SK-N-SH treated with all-trans-retinoic acid at 6 μM for 48 hours (cell line): ENCODE data around the gene ASPA.

Experiments used
- CSRNP3 ChIP-seq: fragments of 250-450 bp; sonication (Bioruptor Pico); IDR thresholded peaks from 2 replicates; pipeline ENCODE4 v1.5.1; 2021; ENCODE audit warnings: mild to moderate bottlenecking, moderate library complexity
- GLIS3 ChIP-seq: fragments of 250-450 bp; sonication (Bioruptor Pico); IDR thresholded peaks from 2 replicates; pipeline ENCODE4 v1.5.0; 2020; ENCODE audit warnings: mild to moderate bottlenecking, moderate library complexity
- OSR1 ChIP-seq: fragments of 250-450 bp; sonication (Bioruptor Pico); IDR thresholded peaks from 2 replicates; pipeline ENCODE4 v1.8.0; 2022; ENCODE audit warnings: moderate library complexity, mild to moderate bottlenecking, inconsistent platforms
- PATZ1 ChIP-seq: fragments of 250-450 bp; sonication (Bioruptor Pico); IDR thresholded peaks from 2 replicates; pipeline ENCODE4 v1.8.0; 2020; ENCODE audit warnings: mild to moderate bottlenecking, moderate library complexity, borderline replicate concordance
- RARB ChIP-seq: fragments of 250-450 bp; sonication (Bioruptor Pico); IDR thresholded peaks from 2 replicates; pipeline ENCODE4 v1.8.0; 2021; ENCODE audit warnings: mild to moderate bottlenecking, moderate library complexity
- SNAI2 ChIP-seq: fragments of 250-450 bp; sonication (Bioruptor Pico); IDR thresholded peaks from 2 replicates; pipeline ENCODE4 v1.5.0; 2020; ENCODE audit warnings: mild to moderate bottlenecking, moderate library complexity
- TOX ChIP-seq: fragments of 250-450 bp; sonication (Bioruptor Pico); IDR thresholded peaks from 2 replicates; pipeline ENCODE4 v1.8.0; 2021; ENCODE audit warnings: mild to moderate bottlenecking, moderate library complexity, borderline replicate concordance
- ZC3H10 ChIP-seq: fragments of 250-450 bp; sonication (Bioruptor Pico); IDR thresholded peaks from 2 replicates; pipeline ENCODE4 v1.5.1; 2021; ENCODE audit warnings: mild to moderate bottlenecking, moderate library complexity
- ZFP3 ChIP-seq: fragments of 250-450 bp; sonication (Bioruptor Pico); IDR thresholded peaks from 2 replicates; pipeline ENCODE4 v1.5.0; 2020; ENCODE audit warnings: mild to moderate bottlenecking, moderate library complexity
- ZFP30 ChIP-seq: fragments of 450-650 bp; formaldehyde crosslinking; IDR thresholded peaks from 2 replicates; pipeline ENCODE4 v1.5.0; 2022; ENCODE audit warnings: mild to moderate bottlenecking, moderate library complexity
- ZNF70 ChIP-seq: fragments of 450-650 bp; formaldehyde crosslinking; IDR thresholded peaks from 2 replicates; pipeline ENCODE4 v1.5.0; 2020; ENCODE audit warnings: mild to moderate bottlenecking, moderate library complexity

GRCh38 chr17:3471599-3471998 lies 4.2 kb upstream of the ASPA start, which contains the start of gene SPATA22:
- TF ChIP-seq CSRNP3 = no peak
- TF ChIP-seq ZC3H10 = no peak
- TF ChIP-seq ZFP30 = no peak
- no peak for TF ChIP-seq RARB (CRISPR knock-in tag)
- TF ChIP-seq SNAI2 (CRISPR knock-in tag) = no peak
- no peak for TF ChIP-seq GLIS3 (CRISPR knock-in tag)
- TF ChIP-seq OSR1 (CRISPR knock-in tag) = no peak
- TF ChIP-seq ZFP3 (CRISPR knock-in tag) = no peak
- TF ChIP-seq ZNF70 = no peak
- no peak for TF ChIP-seq PATZ1 (CRISPR knock-in tag)
- TF ChIP-seq TOX (CRISPR knock-in tag) = no peak
